Endothelial cell of umbilical vein (primary cell): ENCODE results near the gene PRDM13. TPM values are rescaled to one million over a fixed set of nuclear protein-coding genes. Genes with fewer than 3 reads are reported as not detected.

Experiments
- BruUV-seq: library from RNA; stranded (reverse); fragments of 400-500 nt; replicated peaks from 2 replicates; lab custom pipeline; 2021; lab: Mats Ljungman, UMichigan
- CTCF ChIA-PET: fragments of 300-600, 350-600 bp; sonication (Branson Sonifier 250); formaldehyde crosslinking; loops from one replicate; lab custom pipeline; 2021; ENCODE audit warnings: antibody characterized with exemption, inconsistent platforms; lab: Charles Lee
- POLR2A ChIA-PET: fragments of 300-600, 350-600 bp; sonication (Branson Sonifier 250); formaldehyde crosslinking; loops from one replicate; lab custom pipeline; 2021; ENCODE audit warnings: antibody characterized with exemption, inconsistent platforms; lab: Charles Lee
- DNase-seq: peaks from one replicate; pipeline ENCODE4 v3.0.0-alpha.2; 2011; ENCODE audit warnings: low read depth, low spot score
- FAIRE-seq: peaks from 2 replicates; lab custom pipeline; 2011; peaks lifted over from hg19 to GRCh38; lab: Jason Lieb, UNC
- H2AFZ ChIP-seq: 2 replicates; pipeline ENCODE4 v1.6.0; 2012; ENCODE audit warnings: low read depth, low read length, control low read depth, inconsistent platforms
- H3K27ac ChIP-seq: 2 replicates; pipeline ENCODE4 v1.5.1; 2011; ENCODE audit warnings: low read depth, mild to moderate bottlenecking, control low read depth, low read length, moderate library complexity; ENCODE audit not compliant: insufficient read depth
- H3K27me3 ChIP-seq, 2 experiments: 2 replicates each; pipeline versions ENCODE4 v1.6.0 to v1.6.1; 2011; ENCODE audit warnings: low read length in 2 of 2, mixed read lengths in 1 of 2; ENCODE audit not compliant: control insufficient read depth in 2 of 2, insufficient read depth in 2 of 2
- H3K36me3 ChIP-seq, 2 experiments: 2 replicates in 1 of 2; 3 replicates in 1 of 2; pipeline ENCODE4 v1.5.1; 2011; ENCODE audit warnings: low read length in 2 of 2, mild to moderate bottlenecking in 1 of 2, moderate library complexity in 1 of 2; ENCODE audit not compliant: control insufficient read depth in 2 of 2, insufficient read depth in 2 of 2; ENCODE audit errors: extremely low read depth in 1 of 2
- H3K4me1 ChIP-seq: 3 replicates; pipeline ENCODE4 v1.5.1; 2011; ENCODE audit warnings: mild to moderate bottlenecking, low read length; ENCODE audit not compliant: control insufficient read depth, insufficient read depth; ENCODE audit errors: extremely low read depth
- H3K4me2 ChIP-seq: 2 replicates; pipeline ENCODE4 v1.6.1; 2011; ENCODE audit warnings: low read length, control low read depth, mixed read lengths; ENCODE audit not compliant: insufficient read depth
- H3K4me3 ChIP-seq, 3 experiments: fragments of 200-600 bp in 1 of 3; sonication (generic), shearing (Covaris generic) in 1 of 3; replicated peaks in 1 of 3; 2 replicates each; pipeline ENCODE4 v1.5.1; 2011 to 2016; ENCODE audit warnings: control low read depth in 3 of 3, low read length in 3 of 3, mild to moderate bottlenecking in 2 of 3, inconsistent platforms in 1 of 3, low read depth in 1 of 3, moderate library complexity in 1 of 3; ENCODE audit not compliant: insufficient read depth in 1 of 3
- H3K79me2 ChIP-seq: 2 replicates; pipeline ENCODE4 v1.6.0; 2012; ENCODE audit warnings: low read length, inconsistent platforms; ENCODE audit not compliant: control insufficient read depth, insufficient read depth
- H3K9ac ChIP-seq: replicated peaks from 2 replicates; pipeline ENCODE3; 2011; ENCODE audit warnings: low read length, control low read depth; ENCODE audit not compliant: insufficient read depth; ENCODE audit errors: extremely low read depth
- H3K9me1 ChIP-seq: replicated peaks from 3 replicates; pipeline ENCODE4 v1.6.0; 2011; ENCODE audit warnings: mild to moderate bottlenecking, low read length; ENCODE audit not compliant: control insufficient read depth, insufficient read depth; ENCODE audit errors: extremely low read depth
- H3K9me3 ChIP-seq: replicated peaks from 2 replicates; pipeline ENCODE4 v1.5.1; 2012; ENCODE audit warnings: low read length, inconsistent platforms; ENCODE audit not compliant: control insufficient read depth, insufficient read depth
- H4K20me1 ChIP-seq: replicated peaks from 2 replicates; pipeline ENCODE3; 2011; ENCODE audit warnings: mild to moderate bottlenecking, low read length; ENCODE audit not compliant: control insufficient read depth, insufficient read depth; ENCODE audit errors: extremely low read depth
- CTCF ChIP-seq, 2 donors: IDR thresholded peaks; 1 replicate in 1 of 2; 2 replicates in 1 of 2; pipeline ENCODE4 v1.5.1; 2011; ENCODE audit warnings: low read length in 2 of 2, mild to moderate bottlenecking in 2 of 2, moderate library complexity in 2 of 2, control low read depth in 1 of 2, inconsistent platforms in 1 of 2, low read depth in 1 of 2; ENCODE audit not compliant: insufficient read depth in 1 of 2; ENCODE audit errors: extremely low read depth in 1 of 2
- EZH2 ChIP-seq: IDR thresholded peaks from 2 replicates; pipeline ENCODE4 v1.6.1; 2012; ENCODE audit warnings: borderline replicate concordance, low read depth, mild to moderate bottlenecking, moderate library complexity, low read length, inconsistent platforms; ENCODE audit not compliant: severe bottlenecking
- FOS ChIP-seq: IDR thresholded peaks from 2 replicates; pipeline ENCODE4 v1.6.1; 2011; ENCODE audit warnings: mild to moderate bottlenecking, low read length, moderate library complexity, borderline replicate concordance; ENCODE audit not compliant: insufficient read depth
- GATA2 ChIP-seq: IDR thresholded peaks from 2 replicates; pipeline ENCODE4 v1.7.0; 2011; ENCODE audit warnings: low read depth, mild to moderate bottlenecking, moderate library complexity, mixed read lengths, low read length; ENCODE audit not compliant: insufficient read length, insufficient read depth
- JUN ChIP-seq: IDR thresholded peaks from 2 replicates; pipeline ENCODE4 v1.6.1; 2011; ENCODE audit warnings: borderline replicate concordance, low read depth; ENCODE audit not compliant: insufficient read length, insufficient read depth
- MYC ChIP-seq: IDR thresholded peaks from one replicate; pipeline ENCODE4 v1.6.1; 2011; ENCODE audit warnings: mild to moderate bottlenecking, low read depth, low read length
- POLR2A ChIP-seq: IDR thresholded peaks from 2 replicates; pipeline ENCODE4 v1.6.1; 2012; ENCODE audit warnings: low read depth, mild to moderate bottlenecking, control low read depth, low read length
- POLR2AphosphoS5 ChIP-seq: IDR thresholded peaks from 2 replicates; pipeline ENCODE4 v1.6.1; 2012; ENCODE audit warnings: low read depth, mild to moderate bottlenecking, control low read depth, low read length, moderate library complexity; ENCODE audit not compliant: insufficient read depth
- dilution Hi-C: fragments of 300-500 bp; cut with MboI; formaldehyde crosslinking; loops from one replicate; pipeline ENCODE4 v1.15.0; 2019; ENCODE audit warnings: low sequenced_read_pairs; ENCODE audit not compliant: extremely low pct_ligation_motif_present
- intact Hi-C: fragments of 100-400 bp; cut with micrococcal nuclease; formaldehyde crosslinking; loops from one replicate; pipeline ENCODE4 v1.10.0; 2022
- polyA plus RNA-seq, 4 experiments: library from polyadenylated mRNA; depleted of rRNA in 3 of 4; stranded (reverse) in 3 of 4; unstranded in 1 of 4; fragments of >200 nt; gene quantifications; 2 replicates each; pipeline versions ENCODE4 v1.2.1 to v1.2.3, GENCODE V29; 2011 to 2012; ENCODE audit warnings: missing spikeins in 1 of 4
- total RNA-seq: library from RNA; stranded (reverse); gene quantifications from 2 replicates; pipeline ENCODE4 v1.2.3, GENCODE V29; 2021
- TF ChIP-seq, protein P1 (sequence below): IDR thresholded peaks from 2 replicates; pipeline ENCODE4 v1.6.1; 2011; ENCODE audit not compliant: insufficient read depth, insufficient read length

Gene PRDM13
- total and polyA plus RNA-seq, 2 donors (not counting 3 experiments of a cell fraction or from before 2014, with no cell fraction given): not detected

- Histone ChIP-seq H3K4me2 (no peak overlapping the region), H3K27ac (no peak overlapping the region), H3K9me1 (no peaks in the 10 kb centered on the region), H3K27me3 (peaks cover 85 to 98% of the 10 kb centered on the region in 2 experiments), H3K4me1 (peaks cover 6% of the 10 kb centered on the region), H3K36me3 (no peaks in the 10 kb centered on the region), H4K20me1 (no peaks in the 10 kb centered on the region), H3K79me2 (no peaks in the 10 kb centered on the region), H3K9me3 (no peaks in the 10 kb centered on the region), H3K9ac (no peak overlapping the region), H2AFZ (no peak overlapping the region), H3K4me3 (no peak overlapping the region)
- ChIA-PET CTCF (interaction anchor here (1.1 to 1.5 kb wide), 2 partner anchors 9 to 27 kb away, joined by 3 to 4 read pairs; no protein-coding TSS in a partner anchor), POLR2A (no interaction called here)
- DNase-seq (no peak), FAIRE-seq (no peak)
- TF ChIP-seq CTCF (IDR thresholded peaks at IDR 0.05; ENCODE audit: extremely low read depth in 1 of 2, insufficient read depth in 1 of 2, low read depth in 1 of 2, low read length in 2 of 2) (no peak), EZH2 (no peak), POLR2A (no peak), FOS (no peak), JUN (no peak), MYC (no peak), POLR2AphosphoS5 (no peak), GATA2 (no peak)
- TF ChIP-seq, protein P1, sequence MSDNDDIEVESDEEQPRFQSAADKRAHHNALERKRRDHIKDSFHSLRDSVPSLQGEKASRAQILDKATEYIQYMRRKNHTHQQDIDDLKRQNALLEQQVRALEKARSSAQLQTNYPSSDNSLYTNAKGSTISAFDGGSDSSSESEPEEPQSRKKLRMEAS: no peak
- dilution Hi-C loops (no loop called here), intact Hi-C loops (loop anchor here (10.0 kb wide), 1 partner anchor 855 kb away; the partner anchor contains the start of gene SIM1)
- BruUV-seq: no TSS peak
Observed at GRCh38 chr6:99609905-99610489, 3.4 kb downstream of the PRDM13 start.
